PC-9 (cell line): ENCODE results near the gene GAB2. TPM values are rescaled to one million over a fixed set of nuclear protein-coding genes. Genes with fewer than 3 reads are reported as not detected.

Experiments used
- BruUV-seq: library from RNA; stranded (reverse); fragments of 400-500 nt; replicated peaks from 2 replicates; lab custom pipeline; 2021; lab: Mats Ljungman, UMichigan
- CTCF ChIA-PET: fragments of 300-600 bp; sonication (Branson Sonifier 250); formaldehyde crosslinking; loops from one replicate; lab custom pipeline; 2022; ENCODE audit warnings: antibody characterized with exemption; lab: Charles Lee
- POLR2A ChIA-PET: fragments of 300-600 bp; sonication (Branson Sonifier 250); formaldehyde crosslinking; loops from one replicate; lab custom pipeline; 2022; ENCODE audit warnings: antibody characterized with exemption; ENCODE audit not compliant: unreplicated experiment; lab: Charles Lee
- DNase-seq, 2 experiments: peaks; one replicate each; pipeline versions ENCODE4 v3.0.0 to v3.0.0-alpha.2; 2015 to 2022; ENCODE audit warnings: mixed read lengths in 1 of 2
- H2AFZ ChIP-seq: fragments of 200-600 bp; sonication (generic); 2 replicates; pipeline ENCODE4 v1.8.1; 2017; ENCODE audit warnings: antibody characterized with exemption
- H3F3A ChIP-seq: fragments of 200-600 bp; sonication (generic); 2 replicates; pipeline ENCODE4 v1.8.1; 2017; ENCODE audit warnings: antibody characterized with exemption, mild to moderate bottlenecking, low read depth; ENCODE audit not compliant: insufficient read depth
- H3K27ac ChIP-seq: fragments of 200-600 bp; sonication (generic); 2 replicates; pipeline ENCODE4 v1.6.1; 2016; ENCODE audit warnings: mixed run types
- H3K27me3 ChIP-seq: fragments of 200-600 bp; sonication (generic); 2 replicates; pipeline ENCODE4 v1.6.1; 2016; ENCODE audit warnings: low read depth, mixed run types; ENCODE audit not compliant: insufficient read depth
- H3K36me3 ChIP-seq: fragments of 200-600 bp; sonication (generic); 2 replicates; pipeline ENCODE4 v1.6.1; 2016; ENCODE audit warnings: low read depth, mixed run types
- H3K4me1 ChIP-seq: fragments of 200-600 bp; sonication (generic); replicated peaks from 2 replicates; pipeline ENCODE4 v1.6.1; 2016; ENCODE audit warnings: mixed run types; ENCODE audit not compliant: insufficient read depth
- H3K4me2 ChIP-seq: fragments of 200-600 bp; sonication (generic); 2 replicates; pipeline ENCODE4 v1.6.1; 2017; ENCODE audit warnings: mixed run types
- H3K4me3 ChIP-seq: fragments of 200-600 bp; sonication (generic); 2 replicates; pipeline ENCODE4 v1.6.1; 2016; ENCODE audit warnings: mixed run types
- H3K79me2 ChIP-seq: fragments of 200-600 bp; sonication (generic); 2 replicates; pipeline ENCODE4 v1.6.1; 2017; ENCODE audit warnings: low read depth, mixed run types
- H3K9me2 ChIP-seq: fragments of 200-600 bp; sonication (generic); 2 replicates; pipeline ENCODE4 v1.8.1; 2017; ENCODE audit warnings: mild to moderate bottlenecking; ENCODE audit not compliant: insufficient read depth
- H3K9me3 ChIP-seq: fragments of 200-600 bp; sonication (generic); 2 replicates; pipeline ENCODE4 v1.8.1; 2016; ENCODE audit warnings: low read depth; ENCODE audit not compliant: insufficient read depth
- H4K20me1 ChIP-seq: fragments of 200-600 bp; sonication (generic); 2 replicates; pipeline ENCODE4 v1.8.1; 2017; ENCODE audit not compliant: insufficient read depth
- EZH2 ChIP-seq: fragments of 200-600 bp; sonication (generic); IDR thresholded peaks from 2 replicates; pipeline ENCODE4 v1.8.0; 2017; ENCODE audit warnings: antibody characterized with exemption, low read depth
- intact Hi-C: fragments of 100-400 bp; cut with micrococcal nuclease; formaldehyde crosslinking; loops from one replicate; pipeline ENCODE4 v1.10.0; 2022; ENCODE audit not compliant: unreplicated experiment
- total RNA-seq: library from RNA; stranded (reverse); gene quantifications from 2 replicates; pipeline ENCODE4 v1.2.3, GENCODE V29; 2021
- TF ChIP-seq, protein P1 (sequence below): fragments of 200-600 bp; sonication (generic); conservative IDR thresholded peaks from 2 replicates; pipeline ENCODE4 v1.6.1; 2017; ENCODE audit warnings: mixed run types, antibody characterized with exemption, mild to moderate bottlenecking, moderate library complexity

The GAB2 gene
- total RNA-seq, 1 experiment from 2014 or later: 17.5 TPM

- no peaks in the 10 kb centered on the region for H3K27me3 ChIP-seq
- no peak overlapping the region for H3K4me2 ChIP-seq
- peaks cover 8% of the 10 kb centered on the region for H3K4me1 ChIP-seq
- DNase-seq: no peak
- H3K4me3 ChIP-seq: no peak overlapping the region
- H4K20me1 ChIP-seq: no peaks in the 10 kb centered on the region
- H3K36me3 ChIP-seq: no peaks in the 10 kb centered on the region
- no peaks in the 10 kb centered on the region for H3K79me2 ChIP-seq
- POLR2A ChIA-PET: interaction anchor here (0.6 kb wide), 1 partner anchor 1171 kb away, joined by 3 read pairs; no protein-coding TSS in a partner anchor
- H3K9me3 ChIP-seq: no peaks in the 10 kb centered on the region
- H2AFZ ChIP-seq: no peak overlapping the region
- BruUV-seq: no TSS peak
- no peaks in the 10 kb centered on the region for H3F3A ChIP-seq
- intact Hi-C loops: no loop called here
- CTCF ChIA-PET: no interaction called here
- no peak overlapping the region for H3K27ac ChIP-seq
- TF ChIP-seq EZH2: no peak
- TF ChIP-seq, protein P1, sequence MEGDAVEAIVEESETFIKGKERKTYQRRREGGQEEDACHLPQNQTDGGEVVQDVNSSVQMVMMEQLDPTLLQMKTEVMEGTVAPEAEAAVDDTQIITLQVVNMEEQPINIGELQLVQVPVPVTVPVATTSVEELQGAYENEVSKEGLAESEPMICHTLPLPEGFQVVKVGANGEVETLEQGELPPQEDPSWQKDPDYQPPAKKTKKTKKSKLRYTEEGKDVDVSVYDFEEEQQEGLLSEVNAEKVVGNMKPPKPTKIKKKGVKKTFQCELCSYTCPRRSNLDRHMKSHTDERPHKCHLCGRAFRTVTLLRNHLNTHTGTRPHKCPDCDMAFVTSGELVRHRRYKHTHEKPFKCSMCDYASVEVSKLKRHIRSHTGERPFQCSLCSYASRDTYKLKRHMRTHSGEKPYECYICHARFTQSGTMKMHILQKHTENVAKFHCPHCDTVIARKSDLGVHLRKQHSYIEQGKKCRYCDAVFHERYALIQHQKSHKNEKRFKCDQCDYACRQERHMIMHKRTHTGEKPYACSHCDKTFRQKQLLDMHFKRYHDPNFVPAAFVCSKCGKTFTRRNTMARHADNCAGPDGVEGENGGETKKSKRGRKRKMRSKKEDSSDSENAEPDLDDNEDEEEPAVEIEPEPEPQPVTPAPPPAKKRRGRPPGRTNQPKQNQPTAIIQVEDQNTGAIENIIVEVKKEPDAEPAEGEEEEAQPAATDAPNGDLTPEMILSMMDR: no peak
- no peaks in the 10 kb centered on the region for H3K9me2 ChIP-seq
These were observed 102.9 kb downstream of the GAB2 start for GRCh38 chr11:78314762-78315161.

DNA sequence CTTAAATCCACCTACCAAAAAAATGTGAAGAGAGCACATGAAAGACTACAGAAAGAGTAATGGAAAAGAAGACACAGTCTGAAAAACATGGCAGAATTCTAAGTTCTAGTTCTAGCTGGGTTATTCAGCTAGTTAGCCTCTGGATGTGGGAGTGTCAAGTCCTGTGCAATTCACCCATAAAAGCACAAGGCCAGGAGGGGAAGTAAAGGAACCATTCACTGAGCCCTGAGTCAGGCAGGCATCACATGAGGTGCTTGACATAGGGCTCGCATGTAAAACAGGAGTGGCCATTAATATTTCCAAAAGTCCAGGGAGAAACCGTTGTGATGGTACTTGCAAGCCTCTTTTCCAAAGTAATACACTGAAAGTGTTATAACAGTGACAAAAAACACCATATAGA, 103.7 kb downstream of the GAB2 start:
- Histone ChIP-seq H3K79me2 (no peaks in the 10 kb centered on the region), H3F3A (no peaks in the 10 kb centered on the region), H3K4me1 (peaks cover 8% of the 10 kb centered on the region), H3K36me3 (no peaks in the 10 kb centered on the region), H3K27me3 (no peaks in the 10 kb centered on the region), H2AFZ (no peak overlapping the region), H3K27ac (no peak overlapping the region), H3K9me3 (no peaks in the 10 kb centered on the region), H3K4me2 (no peak overlapping the region), H4K20me1 (no peaks in the 10 kb centered on the region), H3K9me2 (no peaks in the 10 kb centered on the region), H3K4me3 (no peak overlapping the region)
- CTCF ChIA-PET: no interaction called here
- TF ChIP-seq EZH2: no peak
- TF ChIP-seq, protein P1: no peak
- POLR2A ChIA-PET: interaction anchor here (0.6 kb wide), 1 partner anchor 1172 kb away, joined by 3 read pairs; no protein-coding TSS in a partner anchor
- no peak for DNase-seq
- intact Hi-C loops: no loop called here
- no TSS peak for BruUV-seq

- Histone ChIP-seq H2AFZ (no peak overlapping the region), H3K79me2 (no peaks in the 10 kb centered on the region), H3K9me3 (no peaks in the 10 kb centered on the region), H4K20me1 (no peaks in the 10 kb centered on the region), H3K36me3 (no peaks in the 10 kb centered on the region), H3K9me2 (no peaks in the 10 kb centered on the region), H3K4me3 (no peak overlapping the region), H3F3A (no peaks in the 10 kb centered on the region), H3K4me1 (peaks cover 8% of the 10 kb centered on the region), H3K27me3 (no peaks in the 10 kb centered on the region), H3K27ac (no peak overlapping the region), H3K4me2 (0 out of 2 replicates have a peak overlapping the region, but pooled peaks have one; percentile 3)
- DNase-seq: peak; percentile 9 to 59
- ChIA-PET CTCF (no interaction called here), POLR2A (no interaction called here)
- intact Hi-C loops: no loop called here
- BruUV-seq: no TSS peak
- TF ChIP-seq, protein P1: no peak
- TF ChIP-seq EZH2: no peak
These were observed 104.3 kb downstream of the GAB2 start for GRCh38 chr11:78313181-78313795.
